CD14-positive monocyte (primary cell): Measurements from ENCODE around the gene PARP4. TPM values are rescaled to one million over a fixed set of nuclear protein-coding genes. Genes with fewer than 3 reads are reported as not detected.

Experiments
- DNase-seq, 3 donors: peaks; one replicate each; pipeline ENCODE4 v3.0.0-alpha.2; 2011 to 2022
- H2AFZ ChIP-seq: 2 replicates; pipeline ENCODE4 v1.6.0; 2012; ENCODE audit warnings: mild to moderate bottlenecking, low read depth, low read length, inconsistent platforms; ENCODE audit not compliant: insufficient read depth, poor library complexity, severe bottlenecking
- H3K27ac ChIP-seq, 2 donors: 1 replicate in 1 of 2; 2 replicates in 1 of 2; pipeline ENCODE4 v1.5.1; 2012 to 2013; ENCODE audit warnings: low read length in 2 of 2, control low read depth in 1 of 2, inconsistent platforms in 1 of 2, low read depth in 1 of 2, mild to moderate bottlenecking in 1 of 2
- H3K27me3 ChIP-seq, 2 donors: one replicate each; pipeline versions ENCODE4 v1.6.0 to v1.6.1; 2011 to 2013; ENCODE audit warnings: low read length in 2 of 2; ENCODE audit not compliant: control insufficient read depth in 2 of 2, insufficient read depth in 2 of 2
- H3K36me3 ChIP-seq, 2 donors: replicated peaks in 1 of 2; 1 replicate in 1 of 2; 2 replicates in 1 of 2; pipeline versions ENCODE4 v1.5.1 to v1.6.1; 2012 to 2013; ENCODE audit warnings: low read length in 2 of 2, control low read depth in 1 of 2, inconsistent platforms in 1 of 2, mild to moderate bottlenecking in 1 of 2; ENCODE audit not compliant: insufficient read depth in 2 of 2, control insufficient read depth in 1 of 2
- H3K4me1 ChIP-seq, 2 donors: 1 replicate in 1 of 2; 2 replicates in 1 of 2; pipeline versions ENCODE4 v1.5.1 to v1.6.1; 2012 to 2013; ENCODE audit warnings: low read length in 2 of 2, control low read depth in 1 of 2, inconsistent platforms in 1 of 2, mild to moderate bottlenecking in 1 of 2, moderate library complexity in 1 of 2; ENCODE audit not compliant: insufficient read depth in 2 of 2, control insufficient read depth in 1 of 2
- H3K4me2 ChIP-seq: replicated peaks from 2 replicates; pipeline ENCODE3; 2012; ENCODE audit warnings: low read length, moderate library complexity, mild to moderate bottlenecking; ENCODE audit not compliant: poor library complexity, severe bottlenecking; ENCODE audit errors: extremely low read depth
- H3K4me3 ChIP-seq, 3 experiments: fragments of 200-600 bp in 1 of 3; sonication (generic) in 1 of 3; replicated peaks in 1 of 3; 1 replicate in 2 of 3; 2 replicates in 1 of 3; pipeline ENCODE4 v1.5.1; 2011 to 2013; ENCODE audit warnings: low read length in 3 of 3, mild to moderate bottlenecking in 3 of 3, control low read depth in 2 of 3, low read depth in 2 of 3, inconsistent platforms in 1 of 3, moderate library complexity in 1 of 3
- H3K79me2 ChIP-seq: 2 replicates; pipeline ENCODE4 v1.6.0; 2012; ENCODE audit warnings: mild to moderate bottlenecking, control low read depth, inconsistent platforms, low read length, moderate library complexity; ENCODE audit not compliant: insufficient read depth
- H3K9ac ChIP-seq: 2 replicates; pipeline ENCODE4 v1.6.0; 2017; ENCODE audit warnings: low read length, mild to moderate bottlenecking; ENCODE audit not compliant: insufficient read depth, poor library complexity, severe bottlenecking
- H3K9me3 ChIP-seq, 2 donors: replicated peaks in 1 of 2; 1 replicate in 1 of 2; 2 replicates in 1 of 2; pipeline versions ENCODE4 v1.5.1 to v1.6.1; 2012 to 2013; ENCODE audit warnings: low read length in 2 of 2, control low read depth in 1 of 2; ENCODE audit not compliant: control insufficient read depth in 1 of 2, insufficient read depth in 1 of 2
- H4K20me1 ChIP-seq: 2 replicates; pipeline ENCODE4 v1.6.0; 2012; ENCODE audit warnings: mild to moderate bottlenecking, low read length, control low read depth, moderate library complexity; ENCODE audit not compliant: insufficient read depth
- H3K27ac Mint-ChIP-seq, 7 donors: one replicate each; pipeline ENCODE4 v1.8.0; 2020; ENCODE audit warnings: mild to moderate bottlenecking in 7 of 7, mixed read lengths in 7 of 7, moderate library complexity in 6 of 7, inconsistent platforms in 2 of 7
- H3K27me3 Mint-ChIP-seq, 3 donors: one replicate each; pipeline ENCODE4 v1.8.0; 2021 to 2022; ENCODE audit warnings: low read depth in 3 of 3, mild to moderate bottlenecking in 3 of 3, mixed read lengths in 3 of 3, moderate library complexity in 3 of 3, inconsistent platforms in 1 of 3
- H3K36me3 Mint-ChIP-seq, 2 donors: one replicate each; pipeline ENCODE4 v1.8.0; 2020; ENCODE audit warnings: mixed read lengths in 2 of 2, inconsistent platforms in 1 of 2, mild to moderate bottlenecking in 1 of 2
- H3K4me1 Mint-ChIP-seq: one replicate; pipeline ENCODE4 v1.8.0; 2020; ENCODE audit warnings: mild to moderate bottlenecking, mixed read lengths
- H3K4me3 Mint-ChIP-seq, 2 donors: one replicate each; pipeline ENCODE4 v1.8.0; 2020; ENCODE audit warnings: mild to moderate bottlenecking in 2 of 2, mixed read lengths in 2 of 2, moderate library complexity in 1 of 2
- H3K9me3 Mint-ChIP-seq, 7 donors: one replicate each; pipeline ENCODE4 v1.8.0; 2020 to 2022; ENCODE audit warnings: mixed read lengths in 7 of 7, mild to moderate bottlenecking in 6 of 7, moderate library complexity in 6 of 7, inconsistent platforms in 2 of 7
- WGBS: methylation state at CpG from one replicate; pipeline ENCODE4 v1.1.5; 2013; ENCODE audit warnings: missing lambda C conversion rate; ENCODE audit not compliant: insufficient coverage; 5-methylcytosine and 5-hydroxymethylcytosine counted together
- intact Hi-C, 2 donors: fragments of 100-400 bp; cut with micrococcal nuclease; formaldehyde crosslinking; loops; one replicate each; pipeline versions ENCODE4 v1.15.0 to v1.15.1; 2023
- polyA plus RNA-seq, 3 donors: library from polyadenylated mRNA; depleted of rRNA in 1 of 3; unstranded in 2 of 3; stranded (reverse) in 1 of 3; fragments of 300-500 nt in 2 of 3; fragments of >200 nt in 1 of 3; fragmentation: Illumina TruSeq in 2 of 3; gene quantifications; 1 replicate in 2 of 3; 2 replicates in 1 of 3; pipeline ENCODE4 v1.2.3, GENCODE V29; 2012 to 2021
- TF ChIP-seq, protein P1 (sequence below): fragments of 200-600 bp; IDR thresholded peaks from one replicate; pipeline ENCODE4 v1.8.0; 2022; ENCODE audit warnings: antibody characterized with exemption, mild to moderate bottlenecking

Gene PARP4
- polyA plus RNA-seq, 3 donors = 34.0 to 56.8 (median 51.9) TPM

DNA sequence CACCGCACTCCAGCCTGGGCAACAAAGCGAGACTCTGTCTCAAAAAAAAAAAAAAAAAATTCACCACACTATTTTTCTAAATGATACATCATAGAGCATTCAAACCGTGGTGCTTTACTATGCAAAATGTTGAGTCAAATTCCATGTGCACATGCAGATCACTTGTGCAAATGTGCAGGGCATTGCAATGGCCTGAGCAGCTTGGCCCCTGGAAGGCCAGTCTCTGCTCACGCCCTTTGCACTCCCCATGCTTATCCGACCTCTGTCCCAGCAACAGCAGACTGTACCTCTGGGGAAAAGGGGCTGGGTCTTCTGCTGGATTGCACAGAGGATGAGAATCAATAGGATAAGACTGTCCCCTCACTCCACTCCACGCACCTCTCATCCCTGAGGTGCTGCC is 58.5 kb downstream of the PARP4 start:
- Histone ChIP-seq H3K4me1 (no peaks in the 10 kb centered on the region), H3K27ac (peak overlapping the region in 1 of 2 donors; percentile 3), H4K20me1 (peaks cover 18% of the 10 kb centered on the region), H3K9ac (no peak overlapping the region), H3K4me3 (no peak overlapping the region), H3K9me3 (no peaks in the 10 kb centered on the region), H3K79me2 (no peaks in the 10 kb centered on the region), H2AFZ (no peak overlapping the region), H3K4me2 (no peak overlapping the region), H3K36me3 (peaks cover 89 to 99% of the 10 kb centered on the region in 2 donors), H3K27me3 (no peaks in the 10 kb centered on the region)
- Mint-ChIP-seq H3K4me3 (no peak overlapping the region), H3K4me1 (no peaks in the 10 kb centered on the region), H3K9me3 (no peaks in the 10 kb centered on the region), H3K27me3 (no peaks in the 10 kb centered on the region), H3K36me3 (peaks cover 80 to 94% of the 10 kb centered on the region in 2 donors), H3K27ac (peak overlapping the region in 3 of 7 donors; percentile 22 to 58 (median 57))
- DNase-seq = no peak
- TF ChIP-seq, protein P1, sequence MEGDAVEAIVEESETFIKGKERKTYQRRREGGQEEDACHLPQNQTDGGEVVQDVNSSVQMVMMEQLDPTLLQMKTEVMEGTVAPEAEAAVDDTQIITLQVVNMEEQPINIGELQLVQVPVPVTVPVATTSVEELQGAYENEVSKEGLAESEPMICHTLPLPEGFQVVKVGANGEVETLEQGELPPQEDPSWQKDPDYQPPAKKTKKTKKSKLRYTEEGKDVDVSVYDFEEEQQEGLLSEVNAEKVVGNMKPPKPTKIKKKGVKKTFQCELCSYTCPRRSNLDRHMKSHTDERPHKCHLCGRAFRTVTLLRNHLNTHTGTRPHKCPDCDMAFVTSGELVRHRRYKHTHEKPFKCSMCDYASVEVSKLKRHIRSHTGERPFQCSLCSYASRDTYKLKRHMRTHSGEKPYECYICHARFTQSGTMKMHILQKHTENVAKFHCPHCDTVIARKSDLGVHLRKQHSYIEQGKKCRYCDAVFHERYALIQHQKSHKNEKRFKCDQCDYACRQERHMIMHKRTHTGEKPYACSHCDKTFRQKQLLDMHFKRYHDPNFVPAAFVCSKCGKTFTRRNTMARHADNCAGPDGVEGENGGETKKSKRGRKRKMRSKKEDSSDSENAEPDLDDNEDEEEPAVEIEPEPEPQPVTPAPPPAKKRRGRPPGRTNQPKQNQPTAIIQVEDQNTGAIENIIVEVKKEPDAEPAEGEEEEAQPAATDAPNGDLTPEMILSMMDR = no peak
- intact Hi-C loops = no loop called here
- 100% methylated on average over 2 of the region's 6 CpGs for WGBS

DNA sequence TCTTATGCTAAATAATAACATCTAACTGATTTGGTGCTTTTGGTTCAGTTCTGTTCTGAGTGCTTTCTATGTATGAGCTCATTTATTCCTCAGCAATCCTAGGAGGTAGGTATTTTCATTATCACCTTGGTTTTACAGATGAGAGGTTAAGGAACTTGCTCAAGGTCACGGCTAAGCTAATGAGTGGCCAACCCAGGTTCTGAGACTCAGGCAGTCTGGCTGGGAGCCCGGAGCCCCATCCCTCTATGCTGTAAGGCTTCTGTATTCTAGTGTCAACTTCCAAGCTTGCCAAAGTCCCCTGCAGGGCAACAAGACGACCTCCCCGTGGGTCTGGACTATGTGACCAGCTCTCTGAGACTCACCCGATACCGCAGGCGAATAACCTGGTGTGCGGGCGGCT is 60.5 kb downstream of the PARP4 start:
- Histone ChIP-seq H3K4me1 (no peaks in the 10 kb centered on the region), H3K4me2 (no peak overlapping the region), H3K27me3 (no peaks in the 10 kb centered on the region), H3K27ac (no peak overlapping the region), H3K4me3 (no peak overlapping the region), H3K36me3 (peaks cover 89 to 97% of the 10 kb centered on the region in 2 donors), H2AFZ (no peak overlapping the region), H4K20me1 (peaks cover 13% of the 10 kb centered on the region), H3K9ac (no peak overlapping the region), H3K79me2 (no peaks in the 10 kb centered on the region), H3K9me3 (no peaks in the 10 kb centered on the region)
- WGBS = 96% methylated on average over 7 of the region's 9 CpGs
- H3K27me3 Mint-ChIP-seq = no peaks in the 10 kb centered on the region
- H3K27ac Mint-ChIP-seq = peak overlapping the region in 3 of 7 donors; percentile 2 to 53 (median 22)
- DNase-seq = no peak
- TF ChIP-seq, protein P1 = no peak
- peaks cover 81 to 95% of the 10 kb centered on the region in 2 donors for H3K36me3 Mint-ChIP-seq
- H3K4me3 Mint-ChIP-seq = no peak overlapping the region
- no peaks in the 10 kb centered on the region for H3K9me3 Mint-ChIP-seq
- intact Hi-C loops = no loop called here
- no peaks in the 10 kb centered on the region for H3K4me1 Mint-ChIP-seq
